ENCODE results near the gene TENM4. TPM values are rescaled to one million over a fixed set of nuclear protein-coding genes. Genes with fewer than 3 reads are reported as not detected.

The TENM4 gene
- total and polyA plus RNA-seq, 2 of the 13 experiments (the other 11 are each of a cell fraction or from before 2014, with no cell fraction given) = not detected

- no peak for TF ChIP-seq ARNT2 (CRISPR knock-in tag; IDR thresholded peaks at IDR 0.05; ENCODE audit: low read depth)
- no peak for TF ChIP-seq ZNF605 (CRISPR knock-in tag; IDR thresholded peaks at IDR 0.05)
- no peak for TF ChIP-seq ZNF282 (IDR thresholded peaks at IDR 0.05; ENCODE audit: partially characterized antibody)
Observed at GRCh38 chr11:78633516-78634310, 807.1 kb downstream of the TENM4 start (continued).

- 27% methylated on average over 4 of the region's 4 CpGs for WGBS (ENCODE audit: low lambda C conversion rate)
- H3K4me3 ChIP-seq (replicated peaks in 1 of 3; ENCODE audit: insufficient read depth in 1 of 3, low read depth in 2 of 3, low read length in 3 of 3) = no peak overlapping the region
- FAIRE-seq (no peak), ATAC-seq (peak; percentile 49), DNase-seq (ENCODE audit: low spot score) (no peak)
- BruUV-seq (replicated peaks) = no TSS peak
- H2AFZ ChIP-seq (ENCODE audit: low read length) = no peak overlapping the region
- no peak overlapping the region for H3K9ac ChIP-seq (ENCODE audit: insufficient read depth, low read depth, low read length)
- H3K27ac ChIP-seq (ENCODE audit: extremely low read length, insufficient read depth, low read length) = no peak overlapping the region
- H3K9me3 ChIP-seq (ENCODE audit: low read length) = peaks cover 25% of the 10 kb centered on the region; the same call in 1 of the 2 replicates
- H3K79me2 ChIP-seq (ENCODE audit: insufficient read depth, low read length) = no peaks in the 10 kb centered on the region
- ChIA-PET CTCF (ENCODE audit: low intra/inter-chr PET ratio, low total read pairs) (no interaction called here), POLR2A (no interaction called here)
- in situ Hi-C loops (cut with HindIII; ENCODE audit: extremely low pct_ligation_motif_present, low pct_unique_long_range_greater_than_20kb) = no loop called here
- no peaks in the 10 kb centered on the region for H3K27me3 ChIP-seq (ENCODE audit: control insufficient read depth in 1 of 2, insufficient read depth in 2 of 2, low read length in 2 of 2)
- no peaks in the 10 kb centered on the region for H3K36me3 ChIP-seq (replicated peaks in 1 of 2; ENCODE audit: control insufficient read depth in 1 of 2, insufficient read depth in 2 of 2, low read length in 2 of 2)
- H3K4me2 ChIP-seq (ENCODE audit: low read depth, low read length) = no peak overlapping the region
- intact Hi-C loops (cut with micrococcal nuclease; ENCODE audit: unreplicated experiment) = no loop called here
- peaks cover 11% of the 10 kb centered on the region; the same call in 1 of the 2 replicates for H3K4me1 ChIP-seq (ENCODE audit: insufficient read depth, low read length)
- no peaks in the 10 kb centered on the region for H4K20me1 ChIP-seq (ENCODE audit: insufficient read depth, low read length)
- peak; percentile 68; the same call in 1 of the 2 replicates for TF ChIP-seq HIC2 (CRISPR knock-in tag; IDR thresholded peaks at IDR 0.05; ENCODE audit: low read depth)
- no peak for TF ChIP-seq RAD51 (IDR thresholded peaks at IDR 0.05; ENCODE audit: borderline replicate concordance)
- TF ChIP-seq ZNF275 (CRISPR knock-in tag; IDR thresholded peaks at IDR 0.05; ENCODE audit: borderline replicate concordance) = no peak
- no peak for TF ChIP-seq CHD2 (IDR thresholded peaks at IDR 0.05; ENCODE audit: low read depth, low read length)
- no peak for TF ChIP-seq TAF15 (IDR thresholded peaks at IDR 0.05; ENCODE audit: low read depth, low read length, poor library complexity, severe bottlenecking)
- peak; percentile 68 for TF ChIP-seq BCL6 (CRISPR knock-in tag; IDR thresholded peaks at IDR 0.05)
- TF ChIP-seq ZFP36L1 (CRISPR knock-in tag; IDR thresholded peaks at IDR 0.05) = no peak
- TF ChIP-seq CTCF (CRISPR knock-in tag; IDR thresholded peaks at IDR 0.05) = peak; percentile 33
- TF ChIP-seq NR2F1 (CRISPR knock-in tag; IDR thresholded peaks at IDR 0.05) = peak in 1 of 2 experiments; percentile 35; a peak in 1 of 4 replicates
- no peak for TF ChIP-seq THRA (CRISPR knock-in tag; IDR thresholded peaks at IDR 0.05; ENCODE audit: borderline replicate concordance)
Observed at GRCh38 chr11:78630561-78631303, 810.1 kb downstream of the TENM4 start.

All from HepG2 (cell line).